ENCODE results near the gene FDCSP.

DNA sequence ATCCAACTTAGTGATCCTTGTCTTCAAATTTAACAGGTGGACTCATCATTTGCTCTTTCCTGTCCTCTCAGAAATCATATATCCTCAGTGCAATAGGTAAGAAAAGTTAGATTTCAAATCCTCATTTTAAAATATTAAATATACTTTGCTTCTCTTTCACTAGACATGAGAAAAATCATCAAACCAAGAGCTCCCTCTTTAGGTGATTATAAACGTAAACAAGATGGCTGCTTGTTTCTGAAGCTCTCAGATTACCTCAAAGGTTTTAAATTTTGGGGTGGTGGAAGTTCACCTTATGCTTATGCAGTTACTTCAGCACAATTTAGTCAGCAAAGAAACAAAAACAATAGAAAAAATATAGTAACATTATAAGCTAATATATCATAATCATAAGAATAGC lies 43.8 kb downstream of the FDCSP start:
- TF ChIP-seq CTCF (IDR thresholded peaks at IDR 0.05) (no peak), POLR2A (IDR thresholded peaks at IDR 0.05) (no peak)
